K562 (cell line): Measurements from ENCODE around the gene NRP1. TPM values are rescaled to one million over a fixed set of nuclear protein-coding genes. Genes with fewer than 3 reads are reported as not detected.

Experiments
- ATAC-seq: fragments of 200-7000 bp; cut with Tn5 transposase; 3 replicates; pipeline ENCODE4 v1.9.1; 2020; ENCODE audit warnings: moderate library complexity
- BruUV-seq: library from RNA; stranded (reverse); fragments of 400-500 nt; replicated peaks from 2 replicates; lab custom pipeline; 2021; lab: Mats Ljungman, UMichigan
- CTCF ChIA-PET: fragments of 300-600 bp; formaldehyde crosslinking; extraction: SDS; loops from one replicate; lab custom pipeline; 2021; ENCODE audit warnings: low intra/inter-chr PET ratio; lab: Yijun Ruan, JAX
- POLR2A ChIA-PET: fragments of 300-600, 350-650 bp; sonication (Branson Sonifier 250); formaldehyde crosslinking; extraction: SDS; loops from one replicate; lab custom pipeline; 2021; ENCODE audit warnings: antibody characterized with exemption, inconsistent platforms; lab: Yijun Ruan, JAX
- DNase-seq, 4 experiments: peaks; one replicate each; pipeline versions ENCODE4 v3.0.0 to v3.0.0-alpha.2; 2011 to 2018; ENCODE audit warnings: low spot score in 3 of 4, mixed read lengths in 3 of 4; ENCODE audit errors: extremely low read depth in 1 of 4
- FAIRE-seq: peaks from 2 replicates; lab custom pipeline; 2011; peaks lifted over from hg19 to GRCh38; lab: Jason Lieb, UNC
- H2AFZ ChIP-seq: 2 replicates; pipeline ENCODE4 v1.6.0; 2011; ENCODE audit warnings: low read depth, low read length, control low read depth, inconsistent platforms
- H3K27ac ChIP-seq: fragments of 200-600 bp; 3 replicates; pipeline ENCODE4 v1.8.0; 2011; ENCODE audit warnings: low read depth, mild to moderate bottlenecking, control low read depth, inconsistent platforms, low read length, moderate library complexity, mixed read lengths; ENCODE audit errors: extremely low read depth
- H3K27me3 ChIP-seq, 2 experiments: fragments of 300-600 bp in 1 of 2; 2 replicates in 1 of 2; 3 replicates in 1 of 2; pipeline versions ENCODE4 v1.6.0 to v1.8.0; 2011; ENCODE audit warnings: inconsistent platforms in 2 of 2, low read length in 2 of 2, mild to moderate bottlenecking in 1 of 2, mixed read lengths in 1 of 2, moderate library complexity in 1 of 2; ENCODE audit not compliant: control insufficient read depth in 2 of 2, insufficient read depth in 2 of 2
- H3K36me3 ChIP-seq: fragments of 300-600 bp; 3 replicates; pipeline ENCODE4 v1.8.0; 2011; ENCODE audit warnings: mild to moderate bottlenecking, low read length, inconsistent platforms; ENCODE audit not compliant: control insufficient read depth, insufficient read depth
- H3K4me1 ChIP-seq, 2 experiments: fragments of 200-600 bp in 1 of 2; replicated peaks in 1 of 2; 2 replicates in 1 of 2; 3 replicates in 1 of 2; pipeline versions ENCODE4 v1.5.1 to v1.8.0; 2011; ENCODE audit warnings: inconsistent platforms in 2 of 2, low read length in 2 of 2, mild to moderate bottlenecking in 1 of 2, mixed read lengths in 1 of 2, moderate library complexity in 1 of 2; ENCODE audit not compliant: control insufficient read depth in 2 of 2, insufficient read depth in 2 of 2
- H3K4me2 ChIP-seq: 2 replicates; pipeline ENCODE4 v1.6.1; 2011; ENCODE audit warnings: low read length, control low read depth, inconsistent platforms, mixed read lengths; ENCODE audit not compliant: insufficient read depth
- H3K4me3 ChIP-seq: fragments of 200-600 bp; sonication (generic), shearing (Covaris generic); 2 replicates; pipeline ENCODE4 v1.5.1; 2016; ENCODE audit warnings: control low read depth, inconsistent platforms
- H3K79me2 ChIP-seq: fragments of 200-600 bp; 3 replicates; pipeline ENCODE4 v1.8.0; 2011; ENCODE audit warnings: low read length, inconsistent platforms; ENCODE audit not compliant: control insufficient read depth, insufficient read depth
- H3K9ac ChIP-seq, 2 experiments: 2 replicates each; pipeline versions ENCODE4 v1.6.0 to v1.6.1; 2011; ENCODE audit warnings: low read depth in 2 of 2, low read length in 2 of 2, control low read depth in 1 of 2, inconsistent platforms in 1 of 2, mild to moderate bottlenecking in 1 of 2, mixed read lengths in 1 of 2; ENCODE audit not compliant: insufficient read depth in 1 of 2
- H3K9me1 ChIP-seq: one replicate; pipeline ENCODE4 v1.6.0; 2011; ENCODE audit warnings: inconsistent platforms, mild to moderate bottlenecking, low read length, moderate library complexity; ENCODE audit not compliant: control insufficient read depth, insufficient read depth
- H3K9me3 ChIP-seq: replicated peaks from 2 replicates; pipeline ENCODE4 v1.5.1; 2011; ENCODE audit warnings: low read depth, low read length, inconsistent platforms; ENCODE audit not compliant: control insufficient read depth, insufficient read depth
- H4K20me1 ChIP-seq: replicated peaks from 2 replicates; pipeline ENCODE4 v1.6.1; 2011; ENCODE audit warnings: low read length, inconsistent platforms, mixed read lengths; ENCODE audit not compliant: control insufficient read depth, insufficient read depth
- ELF2 ChIP-seq: fragments of 250-450 bp; sonication (Bioruptor Pico); IDR thresholded peaks from 2 replicates; pipeline ENCODE4 v1.5.0; 2021; ENCODE audit warnings: mild to moderate bottlenecking
- GTF2A2 ChIP-seq: IDR thresholded peaks from 2 replicates; pipeline ENCODE4 v1.6.1; 2016; ENCODE audit warnings: mild to moderate bottlenecking, missing genetic modification characterization, missing compliant biosample characterization
- SIN3B ChIP-seq: fragments of 450-650 bp; IDR thresholded peaks from 2 replicates; pipeline ENCODE4 v1.6.1; 2017; ENCODE audit warnings: low read depth, mild to moderate bottlenecking, moderate library complexity
- ZMIZ1 ChIP-seq, 2 experiments: fragments of 150-350 bp in 1 of 2; IDR thresholded peaks; 2 replicates each; pipeline ENCODE4 v1.6.1; 2012 to 2016; ENCODE audit warnings: low read depth in 2 of 2, low read length in 2 of 2, mild to moderate bottlenecking in 1 of 2, moderate library complexity in 1 of 2
- ZNF316 ChIP-seq: fragments of 450-650 bp; IDR thresholded peaks from 2 replicates; pipeline ENCODE4 v1.6.1; 2016
- ZNF699 ChIP-seq: fragments of 250-450 bp; sonication (Bioruptor Pico); IDR thresholded peaks from 2 replicates; pipeline ENCODE4 v1.8.0; 2021; ENCODE audit warnings: mild to moderate bottlenecking, moderate library complexity; ENCODE audit not compliant: insufficient replicate concordance
- WGBS: fragments of 100-300 bp; shearing (Covaris generic); methylation state at CpG from one replicate; pipeline ENCODE4 v1.1.6; 2016; ENCODE audit warnings: low coverage, mixed read lengths; ENCODE audit not compliant: insufficient coverage; ENCODE audit errors: missing lambda C conversion rate; 5-methylcytosine and 5-hydroxymethylcytosine counted together
- in situ Hi-C: fragments of 300-500 bp; cut with MboI; formaldehyde crosslinking; loops from 4 replicates; pipeline ENCODE4 v1.15.0; 2018; ENCODE audit warnings: inconsistent platforms, mixed read lengths
- intact Hi-C: fragments of 100-400 bp; cut with micrococcal nuclease; formaldehyde crosslinking; loops from 2 replicates; pipeline ENCODE4 v1.14.2; 2022
- polyA plus RNA-seq, 8 experiments: library from polyadenylated mRNA; depleted of rRNA in 4 of 8; stranded (reverse) in 5 of 8; unstranded in 3 of 8; fragments of >200 nt; fragmentation: Nextera tagmentation in 2 of 8; fragmentation: Illumina TruSeq in 1 of 8; extraction: Ambion mirVana in 2 of 8; extraction: Trizol in 1 of 8; gene quantifications; 2 replicates each; pipeline versions ENCODE4 v1.2.1 to v1.2.3, GENCODE V29; 2011 to 2014; ENCODE audit warnings: inconsistent platforms in 1 of 8, missing spikeins in 1 of 8
- total RNA-seq, 7 experiments: library from RNA; depleted of rRNA in 6 of 7; stranded (reverse); fragments of >200 nt in 6 of 7; fragmentation: Illumina TruSeq in 2 of 7; extraction: Trizol in 2 of 7; gene quantifications; 2 replicates each; pipeline versions ENCODE4 v1.2.1 to v1.2.3, GENCODE V29; 2011 to 2021; ENCODE audit warnings: low replicate concordance in 1 of 7

NRP1 gene
- total and polyA plus RNA-seq, 9 of the 15 experiments (the other 6 are each of a cell fraction or from before 2014, with no cell fraction given) = 0.01 to 0.38 (median 0.04) TPM; not detected in 5

DNA sequence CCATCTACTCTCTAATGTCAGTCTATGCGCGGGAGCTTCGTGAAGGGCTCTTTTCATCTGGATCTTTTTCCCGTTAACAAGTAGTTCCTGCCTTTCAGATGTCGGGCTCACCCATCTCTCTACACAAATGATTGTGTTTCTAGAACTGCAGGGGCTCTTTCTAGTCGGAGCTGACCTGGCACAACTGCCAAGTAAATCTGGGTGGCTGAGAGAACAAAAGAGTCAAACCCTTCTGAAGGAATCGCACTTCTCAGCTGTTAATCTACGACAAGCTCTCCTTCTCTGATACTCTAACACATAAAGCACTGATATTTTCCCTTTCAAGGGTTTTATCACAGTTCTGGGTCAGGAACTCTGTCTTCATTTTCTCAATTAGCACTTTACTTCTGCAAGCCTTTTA is 144.7 kb downstream of the NRP1 start:
- CTCF ChIA-PET = no interaction called here
- in situ Hi-C loops = no loop called here

More for the DNA sequence above, 144.7 kb downstream of the NRP1 start:
- no peak overlapping the region for H3K27ac ChIP-seq
- H4K20me1 ChIP-seq = no peaks in the 10 kb centered on the region
- peaks cover 2 to 17% of the 10 kb centered on the region in 2 experiments; a peak in 3 of 5 replicates for H3K27me3 ChIP-seq
- WGBS = 2% methylated on average over 8 of the region's 8 CpGs
- H3K36me3 ChIP-seq = no peaks in the 10 kb centered on the region
- POLR2A ChIA-PET = interaction anchor here (0.6 kb wide), 1 partner anchor 12 kb away, joined by 4 read pairs; no protein-coding TSS in a partner anchor
- no peak for ATAC-seq
- no peak for FAIRE-seq
- H2AFZ ChIP-seq = no peak overlapping the region
- no peaks in the 10 kb centered on the region for H3K79me2 ChIP-seq
- no peak overlapping the region for H3K4me2 ChIP-seq
- no peak for DNase-seq
- H3K9ac ChIP-seq = no peak overlapping the region
- H3K9me1 ChIP-seq = no peaks in the 10 kb centered on the region
- H3K4me3 ChIP-seq = no peak overlapping the region
- H3K4me1 ChIP-seq = no peaks in the 10 kb centered on the region
- no peaks in the 10 kb centered on the region for H3K9me3 ChIP-seq
- BruUV-seq = no TSS peak
- TF ChIP-seq ZNF316 (no peak), GTF2A2 (no peak), ZNF699 (no peak), ZMIZ1 (IDR thresholded peaks at IDR 0.05; ENCODE audit: low read depth in 2 of 2, low read length in 2 of 2) (no peak), ELF2 (CRISPR knock-in tag) (no peak), SIN3B (no peak)
- intact Hi-C loops = loop anchor here (10.0 kb wide), 1 partner anchor 1445 kb away; no protein-coding TSS in a partner anchor
